Omental fat pad (tissue), 4 donors: ENCODE measurements around the gene SARDH. TPM values are rescaled to one million over a fixed set of nuclear protein-coding genes. Genes with fewer than 3 reads are reported as not detected.

Experiments used
- ATAC-seq: fragments of 150-250 bp; one replicate; pipeline ENCODE4 v1.9.1; 2016; ENCODE audit warnings: mild to moderate bottlenecking, moderate library complexity; ENCODE audit not compliant: low FRiP score
- DNase-seq: peaks from one replicate; pipeline ENCODE4 v3.0.0-alpha.2; 2019; ENCODE audit warnings: low spot score
- total RNA-seq, 4 donors: library from RNA; depleted of rRNA; stranded (reverse); fragments of >200 nt; gene quantifications; one replicate each; pipeline ENCODE4 v1.1.0, GENCODE V29; 2016
- TF ChIP-seq, protein P1 (sequence below), 3 donors: fragments of 450-650 bp; IDR thresholded peaks; one replicate each; pipeline ENCODE4 v1.5.1; 2016 to 2017; ENCODE audit warnings: antibody characterized with exemption in 3 of 3, mild to moderate bottlenecking in 3 of 3, moderate library complexity in 2 of 3

SARDH gene
- total RNA-seq, 4 donors from 2014 or later = 0.56 to 6.9 (median 1.8) TPM

- no peak for ATAC-seq
- DNase-seq = no peak
- TF ChIP-seq, protein P1, sequence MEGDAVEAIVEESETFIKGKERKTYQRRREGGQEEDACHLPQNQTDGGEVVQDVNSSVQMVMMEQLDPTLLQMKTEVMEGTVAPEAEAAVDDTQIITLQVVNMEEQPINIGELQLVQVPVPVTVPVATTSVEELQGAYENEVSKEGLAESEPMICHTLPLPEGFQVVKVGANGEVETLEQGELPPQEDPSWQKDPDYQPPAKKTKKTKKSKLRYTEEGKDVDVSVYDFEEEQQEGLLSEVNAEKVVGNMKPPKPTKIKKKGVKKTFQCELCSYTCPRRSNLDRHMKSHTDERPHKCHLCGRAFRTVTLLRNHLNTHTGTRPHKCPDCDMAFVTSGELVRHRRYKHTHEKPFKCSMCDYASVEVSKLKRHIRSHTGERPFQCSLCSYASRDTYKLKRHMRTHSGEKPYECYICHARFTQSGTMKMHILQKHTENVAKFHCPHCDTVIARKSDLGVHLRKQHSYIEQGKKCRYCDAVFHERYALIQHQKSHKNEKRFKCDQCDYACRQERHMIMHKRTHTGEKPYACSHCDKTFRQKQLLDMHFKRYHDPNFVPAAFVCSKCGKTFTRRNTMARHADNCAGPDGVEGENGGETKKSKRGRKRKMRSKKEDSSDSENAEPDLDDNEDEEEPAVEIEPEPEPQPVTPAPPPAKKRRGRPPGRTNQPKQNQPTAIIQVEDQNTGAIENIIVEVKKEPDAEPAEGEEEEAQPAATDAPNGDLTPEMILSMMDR (IDR thresholded peaks at IDR 0.05) = no peak
Observed at GRCh38 chr9:133707763-133708245, 30.3 kb downstream of the SARDH start.

DNA sequence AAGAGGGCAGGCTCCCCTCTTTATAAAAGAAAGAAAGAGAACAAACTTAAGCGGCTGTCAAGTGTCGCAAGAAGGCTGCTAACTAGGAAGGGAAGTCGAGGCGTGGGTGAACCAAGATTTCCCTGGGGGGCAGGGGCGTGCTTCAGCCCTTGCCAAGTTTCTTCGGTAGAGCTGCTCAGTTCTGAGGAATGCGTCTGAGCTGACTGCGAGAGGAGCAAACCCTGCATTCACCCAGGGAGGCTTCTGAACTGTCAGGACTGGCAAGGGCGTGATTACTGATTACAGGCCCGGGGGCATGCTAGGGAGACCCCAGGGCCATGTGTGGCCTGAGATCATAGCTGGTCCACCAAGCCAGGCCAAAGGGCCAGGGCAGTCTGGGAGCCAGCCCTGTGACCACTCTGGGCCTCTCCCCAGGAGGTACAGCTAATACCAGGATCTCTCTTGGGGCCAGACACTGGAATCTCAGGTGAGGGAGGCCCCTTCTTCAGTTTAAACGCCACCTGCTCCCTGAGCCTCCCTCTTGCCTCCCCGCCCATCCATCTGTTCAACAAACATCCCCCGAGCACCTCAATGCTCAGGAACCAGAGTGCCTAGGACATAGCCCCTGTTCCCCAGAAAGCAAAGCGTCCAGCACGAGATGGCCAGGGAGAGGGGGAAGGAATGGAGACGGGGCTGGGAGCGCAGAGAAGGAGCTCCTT, 30.9 kb downstream of the SARDH start:
- DNase-seq (no peak), ATAC-seq (no peak)
- TF ChIP-seq, protein P1 (IDR thresholded peaks at IDR 0.05) = no peak

GRCh38 chr9:133706307-133707050, 31.7 kb downstream of the SARDH start:
- no peak for ATAC-seq
- TF ChIP-seq, protein P1 (IDR thresholded peaks at IDR 0.05) = no peak
- no peak for DNase-seq

GRCh38 chr9:133705576-133705975, 32.6 kb downstream of the SARDH start:
- DNase-seq = no peak
- no peak for ATAC-seq
- TF ChIP-seq, protein P1 (IDR thresholded peaks at IDR 0.05) = no peak

DNA sequence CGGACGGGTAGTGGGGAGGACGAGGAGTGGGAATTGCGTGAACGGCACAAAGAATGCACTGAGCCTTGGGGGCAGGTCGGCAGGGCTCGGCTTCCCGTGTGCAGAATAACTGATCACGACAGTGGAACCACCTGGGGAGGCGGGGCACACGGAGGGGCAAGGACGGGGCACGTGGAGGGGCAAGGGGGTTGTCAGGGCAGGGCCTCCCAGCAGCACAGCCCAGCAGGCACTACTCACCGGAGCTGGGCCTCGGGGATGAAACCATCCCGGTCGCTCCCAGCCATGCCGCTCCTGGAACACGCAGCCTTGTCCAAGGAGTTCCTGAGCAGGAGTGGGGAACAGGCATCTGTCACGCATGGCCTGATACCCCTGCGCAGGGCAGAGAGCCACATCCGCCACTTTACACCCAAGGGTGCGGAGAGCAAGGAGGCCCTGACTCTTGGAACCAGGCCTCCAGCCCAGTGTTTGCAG, 33.4 kb downstream of the SARDH start:
- no peak for DNase-seq
- TF ChIP-seq, protein P1 (IDR thresholded peaks at IDR 0.05) = no peak
- no peak for ATAC-seq

GRCh38 chr9:133703591-133704399, 34.4 kb downstream of the SARDH start:
- DNase-seq = no peak

More at GRCh38 chr9:133703591-133704399, 34.4 kb downstream of the SARDH start:
- TF ChIP-seq, protein P1 (IDR thresholded peaks at IDR 0.05) = no peak
- ATAC-seq = no peak
